GM19455 (cell line): Measurements from ENCODE around the gene RCAN1.

Source experiments
- ATAC-seq: cut with Tn5 transposase; IDR thresholded peaks from one replicate; pipeline ENCODE4 v1.9.1; 2021; ENCODE audit not compliant: unreplicated experiment

RCAN1 gene

DNA sequence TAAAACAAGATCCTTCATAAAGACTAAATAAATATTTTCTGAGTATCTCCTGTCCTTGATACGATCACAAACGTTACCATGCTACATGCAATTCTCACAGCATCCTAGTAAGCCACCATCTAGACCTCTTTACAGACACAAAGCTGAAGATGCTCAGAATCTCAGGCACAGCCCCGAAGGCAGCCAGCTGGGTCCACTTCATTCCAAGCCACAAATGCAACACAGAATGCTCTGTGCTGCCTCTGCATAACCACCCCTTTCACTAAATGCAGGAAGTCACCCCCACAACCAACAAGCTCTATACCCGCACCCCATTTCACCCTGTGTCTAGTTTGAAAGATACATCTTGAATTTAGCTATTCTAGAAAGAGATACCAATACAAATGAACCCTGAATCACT is 12.9 kb downstream of the RCAN1 start:
- no peak for ATAC-seq

DNA sequence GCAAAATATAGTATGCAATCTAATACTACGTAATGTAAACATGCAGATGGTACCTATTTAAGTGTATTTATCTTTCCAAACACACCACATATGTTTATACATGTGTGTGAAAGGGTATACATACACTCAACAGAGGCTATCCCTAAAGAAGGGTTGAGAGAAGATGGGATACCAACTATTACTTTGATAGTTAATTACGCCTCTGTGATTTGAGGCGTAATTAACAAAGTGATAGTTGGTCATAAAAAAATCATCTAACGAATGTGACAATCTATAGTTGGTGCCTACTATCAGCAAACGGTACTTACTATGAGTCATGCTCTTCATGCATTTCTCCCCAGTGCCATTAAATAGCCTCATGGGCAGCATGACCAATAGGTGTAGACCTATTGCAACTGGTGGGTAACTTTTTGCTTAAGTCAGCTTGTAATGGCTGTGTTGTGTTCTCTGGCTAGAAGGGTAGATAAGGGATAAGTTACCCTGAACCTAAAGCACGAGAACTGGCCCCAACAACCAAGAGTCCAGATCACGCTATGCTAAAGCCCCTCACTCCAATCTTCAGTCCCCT is 15.3 kb downstream of the RCAN1 start:
- no peak for ATAC-seq

GRCh38 chr21:34598931-34599400 is 15.9 kb downstream of the RCAN1 start:
- no peak for ATAC-seq

GRCh38 chr21:34597406-34597805 is 17.5 kb downstream of the RCAN1 start:
- no peak for ATAC-seq

DNA sequence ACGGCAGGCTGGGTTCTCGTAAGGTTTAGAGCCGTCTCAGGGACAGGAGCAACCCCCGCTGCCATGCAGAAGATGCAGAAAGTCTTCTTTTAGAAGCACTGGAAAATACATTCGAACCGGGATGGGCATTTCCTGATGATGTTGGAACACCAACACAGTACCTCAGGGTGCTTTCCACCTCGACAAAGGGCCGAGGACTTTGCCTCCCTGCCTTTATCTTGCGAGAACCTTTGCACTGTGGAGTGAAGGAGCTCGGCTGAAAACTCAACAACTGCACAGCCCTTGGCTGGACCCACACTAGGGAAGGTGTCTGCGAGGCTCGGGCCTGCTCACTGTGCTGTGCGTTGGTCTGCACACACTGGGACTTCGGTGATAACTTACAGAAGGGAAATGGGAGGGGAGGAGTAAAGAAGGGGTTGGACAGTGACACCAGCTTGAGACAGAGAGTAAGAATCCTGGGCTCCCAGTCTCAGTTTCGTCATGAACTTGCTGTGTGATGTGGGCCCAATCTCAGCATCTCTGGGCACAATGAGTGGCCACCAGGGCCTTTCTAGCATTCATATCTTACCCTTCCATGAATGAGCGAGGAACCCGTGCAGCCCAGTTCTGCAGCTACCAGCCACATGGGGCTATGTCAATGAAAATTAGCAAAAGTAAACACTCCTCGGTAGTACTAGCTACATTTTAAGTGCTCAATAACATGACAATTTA is 18.2 kb downstream of the RCAN1 start:
- ATAC-seq, result no peak

DNA sequence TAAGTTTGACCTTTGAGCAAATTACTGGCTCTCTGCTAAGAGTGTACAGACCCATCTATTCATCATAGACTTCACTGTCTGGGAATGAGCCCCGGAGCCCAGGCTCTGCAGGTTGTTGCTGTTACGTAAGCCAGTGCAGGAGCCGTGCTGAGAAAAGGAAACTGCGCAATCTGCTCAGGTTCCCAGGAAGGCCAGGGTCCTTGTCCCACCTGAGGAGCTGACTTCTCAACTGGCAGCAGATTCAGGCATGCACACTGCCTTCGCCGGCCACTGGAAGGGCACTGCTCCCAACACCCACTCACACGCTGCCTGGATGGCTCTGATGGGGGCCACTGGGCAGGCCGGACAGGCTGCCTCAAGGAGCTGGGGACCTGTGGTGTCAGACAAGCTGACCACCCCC is 19.5 kb downstream of the RCAN1 start:
- ATAC-seq, result no peak

DNA sequence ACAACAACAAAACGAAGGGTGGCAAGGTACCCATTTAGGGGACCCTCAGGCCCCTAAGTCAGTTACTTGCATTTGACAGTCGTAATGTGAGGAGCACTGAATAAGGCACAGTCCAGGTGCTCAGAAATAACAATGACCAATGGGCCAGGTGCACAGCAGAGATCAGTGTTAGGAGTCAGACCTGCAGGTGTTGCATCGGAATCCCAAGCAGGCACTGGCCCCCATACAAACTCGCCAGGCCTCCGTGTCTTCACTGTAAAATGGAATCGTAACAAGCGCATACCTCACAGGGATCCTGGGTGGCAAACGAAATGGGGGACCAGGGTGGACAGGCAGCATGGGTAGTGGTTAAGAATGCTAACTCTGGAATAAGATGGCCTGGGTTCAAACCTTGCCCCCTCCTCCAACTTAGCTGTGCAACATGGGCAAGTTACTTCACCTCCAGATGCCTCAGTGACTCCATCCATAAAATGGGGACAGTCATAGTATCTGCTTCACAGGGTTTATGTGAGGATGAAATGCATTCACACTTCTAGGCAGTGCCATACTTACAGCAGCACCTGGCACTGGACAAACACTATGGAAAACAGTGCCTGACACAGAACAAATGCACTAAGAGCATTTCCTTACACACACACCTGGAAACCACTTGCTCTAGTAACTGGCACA is 20.2 kb downstream of the RCAN1 start:
- no peak for ATAC-seq

- no peak for ATAC-seq
These were observed 20.9 kb downstream of the RCAN1 start for GRCh38 chr21:34593954-34594531.

DNA sequence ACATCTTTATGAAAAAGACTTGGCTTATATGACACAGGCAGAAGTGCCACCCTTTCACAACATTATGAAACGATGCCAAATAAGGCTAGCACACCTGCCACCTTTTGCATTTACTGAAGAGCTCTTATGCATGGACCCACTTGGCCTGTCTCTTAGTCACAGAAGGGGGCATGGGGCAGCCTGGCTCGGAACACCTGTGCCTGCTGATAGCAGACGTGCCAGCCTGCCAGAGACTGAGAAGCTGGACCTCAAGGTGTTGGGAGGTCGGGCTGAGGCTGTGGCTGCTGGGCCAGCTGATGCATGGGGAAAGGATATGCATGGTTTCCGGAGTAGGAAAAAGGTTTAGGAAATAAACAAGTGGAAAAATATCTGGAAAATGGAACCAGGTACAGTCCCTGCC is 21.5 kb downstream of the RCAN1 start:
- ATAC-seq, result no peak

GRCh38 chr21:34592120-34592955 is 22.6 kb downstream of the RCAN1 start:
- ATAC-seq, result no peak

- ATAC-seq, result no peak
These were observed 24.4 kb downstream of the RCAN1 start for GRCh38 chr21:34590520-34590919.

DNA sequence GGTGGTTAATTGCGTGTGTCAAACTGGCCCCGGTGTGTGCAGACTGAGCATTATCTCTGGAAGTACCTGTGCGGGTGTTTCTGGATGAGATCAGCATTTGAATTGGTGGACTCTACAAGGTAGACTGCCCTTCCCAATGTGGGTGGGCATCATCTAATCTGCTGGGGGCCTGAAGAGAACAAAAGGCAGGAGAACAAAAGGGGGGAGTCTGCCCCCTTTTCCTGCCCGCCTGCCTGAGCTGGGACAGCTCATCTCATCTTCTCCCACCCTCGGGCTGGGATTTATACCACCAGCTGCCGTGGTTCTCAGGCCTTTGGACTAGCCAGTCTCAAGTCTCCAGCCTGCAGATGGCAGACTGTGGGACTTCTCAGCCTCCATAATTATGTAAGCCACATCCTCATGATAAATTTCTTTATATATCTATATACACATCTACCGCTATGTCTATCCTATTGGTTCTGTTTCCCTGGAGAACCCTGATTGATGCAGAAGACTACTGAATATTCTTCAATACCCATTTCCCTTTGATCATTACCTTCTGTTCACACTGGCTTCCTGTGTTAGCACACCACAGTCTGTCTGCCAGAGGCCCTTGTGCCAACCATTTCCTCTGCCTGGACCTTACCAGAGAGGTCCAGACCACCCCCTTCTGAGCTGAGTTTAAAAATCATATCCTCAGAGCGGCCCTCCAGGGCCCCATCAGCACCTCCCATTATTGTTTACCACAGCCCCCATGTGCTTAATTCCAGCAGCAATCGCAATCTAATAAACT is 25.2 kb downstream of the RCAN1 start:
- ATAC-seq, result no peak

DNA sequence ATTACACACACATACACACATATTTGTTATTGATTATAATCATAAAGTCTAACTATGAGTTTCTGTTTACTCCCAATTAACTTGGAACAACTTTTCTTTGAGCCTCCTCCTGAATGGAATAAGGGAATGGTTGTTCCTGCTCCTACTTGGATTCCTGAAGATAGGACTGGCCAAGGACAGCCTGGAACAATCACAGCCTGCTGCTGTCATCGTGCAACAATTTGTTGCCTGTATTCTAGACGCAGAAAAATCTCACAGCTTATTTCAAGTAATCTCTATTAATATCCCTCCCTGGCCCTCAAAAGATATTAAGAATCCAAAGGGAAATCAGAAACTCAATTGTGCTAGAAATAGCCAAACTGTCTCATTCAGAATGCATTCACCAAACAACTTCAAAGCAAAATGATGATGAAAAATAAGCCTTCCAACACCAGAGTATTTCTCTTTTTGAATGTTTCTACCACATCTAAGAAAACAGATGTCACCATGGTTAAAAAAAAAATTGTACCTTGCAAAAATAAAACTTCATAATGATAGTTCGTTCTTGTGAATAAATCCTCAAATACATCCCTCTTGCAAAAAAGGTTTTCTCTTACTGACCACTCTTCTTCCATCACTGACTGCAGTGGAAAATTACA is 30.9 kb downstream of the RCAN1 start:
- ATAC-seq, result no peak

DNA sequence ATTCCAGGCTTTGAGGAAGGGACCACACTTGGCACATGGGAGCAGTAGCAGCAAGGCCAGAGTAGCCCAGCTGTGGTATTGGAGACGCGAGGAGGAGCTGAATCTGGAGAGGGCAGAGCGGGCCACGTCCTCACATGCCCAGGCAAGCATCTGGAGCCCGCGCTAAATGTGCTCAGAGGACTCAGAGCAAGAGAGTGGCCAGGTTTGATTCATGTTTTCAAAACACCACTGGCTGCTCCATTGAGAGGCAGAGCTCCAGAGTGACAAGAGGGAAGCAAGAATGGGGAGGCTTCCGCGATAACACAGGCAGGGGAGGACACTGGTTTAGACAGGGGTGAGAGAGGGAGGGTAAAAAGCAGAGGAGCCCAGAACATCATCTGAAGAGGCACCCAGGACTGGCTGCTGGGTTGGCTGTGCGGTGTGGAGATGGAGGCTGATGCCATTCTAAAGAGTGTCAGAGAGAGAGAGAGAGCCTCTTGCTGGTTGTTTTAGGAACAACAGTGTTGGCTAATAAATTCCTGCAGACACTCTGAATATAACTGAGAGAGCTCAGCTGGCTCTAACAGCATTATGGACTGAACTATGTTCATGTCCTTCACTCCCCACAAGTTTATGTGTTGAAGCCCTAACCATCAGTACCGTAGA is 32.3 kb downstream of the RCAN1 start:
- ATAC-seq, result peak; percentile 73

- no peak for ATAC-seq
These were observed 34.7 kb downstream of the RCAN1 start for GRCh38 chr21:34580181-34580700.

DNA sequence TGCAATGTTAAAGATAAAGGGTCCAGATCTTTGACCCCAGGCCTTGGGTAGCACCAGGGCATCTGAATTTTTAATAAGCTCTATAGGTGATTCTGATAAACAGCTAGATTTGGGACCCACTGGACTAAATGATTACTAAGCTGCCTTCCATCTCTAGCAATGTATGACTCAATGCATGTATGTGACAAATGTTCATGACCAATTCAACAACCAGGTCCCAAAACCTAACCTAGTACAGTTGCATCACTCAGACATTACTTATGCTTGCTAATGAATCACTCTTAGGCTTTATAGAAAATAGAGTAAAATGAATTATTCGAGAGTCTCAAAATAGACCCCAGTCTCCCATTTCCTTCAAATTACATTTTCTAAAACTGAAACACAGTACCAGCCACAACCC is 35.5 kb downstream of the RCAN1 start:
- ATAC-seq, result no peak

- no peak for ATAC-seq
These were observed 38.8 kb downstream of the RCAN1 start for GRCh38 chr21:34576041-34576511.

GRCh38 chr21:34574601-34575529 is 40.0 kb downstream of the RCAN1 start:
- no peak for ATAC-seq
